AG09319 (cell line): Measurements from ENCODE around the gene GBF1.

Source experiments
- DNase-seq: peaks from one replicate; pipeline ENCODE4 v3.0.0-alpha.2; 2010; ENCODE audit warnings: low read depth; ENCODE audit errors: extremely low read depth
- CTCF ChIP-seq: IDR thresholded peaks from 2 replicates; pipeline ENCODE4 v1.5.1; 2011; ENCODE audit warnings: low read depth, mild to moderate bottlenecking, inconsistent platforms, low read length, moderate library complexity

The GBF1 gene

DNA sequence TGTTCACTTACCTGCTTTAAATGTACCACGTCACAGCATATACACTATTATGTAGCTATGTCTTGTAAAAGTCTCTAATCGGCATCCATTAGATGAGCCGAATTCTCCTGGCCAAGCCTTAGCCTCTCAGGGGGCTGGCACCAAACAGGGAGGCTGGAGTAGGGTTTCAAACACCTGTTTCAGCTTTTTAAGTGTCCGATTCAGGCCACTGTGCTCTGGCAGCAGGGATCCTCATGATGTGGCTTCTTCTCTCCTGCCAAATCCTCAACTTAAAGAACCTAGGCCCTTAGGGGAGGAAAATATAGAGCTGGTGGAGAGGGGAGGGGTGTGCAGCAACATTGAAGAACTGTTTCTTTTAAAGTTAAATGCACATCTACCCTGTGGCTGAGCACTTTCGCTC, 81.7 kb downstream of the GBF1 start:
- TF ChIP-seq CTCF = no peak
- DNase-seq = no peak

DNA sequence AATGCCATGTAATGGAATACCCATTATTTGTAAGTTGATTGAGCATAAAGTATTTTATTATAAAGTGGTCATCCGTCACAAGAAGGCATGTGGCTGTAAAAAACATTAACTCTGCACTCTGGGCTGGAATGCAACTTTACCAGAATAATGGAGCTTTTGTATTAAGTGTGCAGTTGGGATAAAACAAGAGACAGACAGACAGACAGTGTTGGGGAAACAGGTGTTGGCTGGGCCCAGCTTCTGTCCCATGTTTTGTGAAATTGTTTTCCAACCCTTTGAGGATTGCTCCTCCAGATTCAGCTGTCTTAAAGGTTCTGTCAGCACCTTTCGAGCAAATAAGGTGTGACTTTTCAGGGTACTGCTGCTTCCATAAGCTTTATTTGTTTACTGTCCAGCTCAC, 82.3 kb downstream of the GBF1 start:
- no peak for DNase-seq
- no peak for TF ChIP-seq CTCF

DNA sequence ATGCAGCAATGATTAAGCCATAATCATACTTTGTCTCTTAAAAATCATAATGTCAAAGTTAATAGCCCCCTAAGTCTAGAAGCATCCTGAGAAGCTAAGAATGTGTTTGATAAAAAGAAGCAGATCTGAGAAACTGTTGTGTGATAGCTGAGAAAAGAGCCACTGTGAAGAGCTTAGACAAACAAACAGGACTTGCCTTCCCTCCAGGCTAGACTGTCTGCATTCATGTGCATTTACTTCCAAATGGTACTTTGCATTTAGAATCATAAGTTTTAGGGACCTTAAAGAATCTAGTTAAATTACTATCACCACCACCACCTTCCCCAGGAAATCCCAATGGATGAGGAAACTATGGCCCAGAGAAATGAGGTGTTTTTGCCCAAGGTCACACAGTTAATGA, 87.4 kb downstream of the GBF1 start:
- no peak for TF ChIP-seq CTCF
- DNase-seq = no peak

GRCh38 chr10:102334101-102334500, 88.8 kb downstream of the GBF1 start:
- no peak for TF ChIP-seq CTCF
- DNase-seq = no peak

- TF ChIP-seq CTCF = no peak
- no peak for DNase-seq
Measured at GRCh38 chr10:102335184-102335583, 89.9 kb downstream of the GBF1 start.

GRCh38 chr10:102341038-102341688, 95.8 kb downstream of the GBF1 start:
- no peak for DNase-seq
- no peak for TF ChIP-seq CTCF

- DNase-seq = no peak
- no peak for TF ChIP-seq CTCF
Measured at GRCh38 chr10:102342458-102342857, 97.1 kb downstream of the GBF1 start.
